Amygdala (tissue), 56 donors: Measurements from ENCODE around the gene MEGF11.

ENCODE experiments used
- DNase-seq, 56 donors: peaks; one replicate each; lab custom pipeline; 2025; lab: John Stamatoyannopoulos, UW

Gene MEGF11

GRCh38 chr15:65964792-65965433, 288.6 kb downstream of the MEGF11 start:
- DNase-seq: no peak

- DNase-seq: no peak
Observed at GRCh38 chr15:65963911-65964482, 289.6 kb downstream of the MEGF11 start.

GRCh38 chr15:65963358-65963757, 290.2 kb downstream of the MEGF11 start:
- no peak for DNase-seq

GRCh38 chr15:65962187-65962586, 291.4 kb downstream of the MEGF11 start:
- DNase-seq: no peak

- no peak for DNase-seq
Observed at GRCh38 chr15:65960586-65960985, 293.0 kb downstream of the MEGF11 start.

- peak in 5 of 56 donors; percentile 10 to 50 (median 32) for DNase-seq
Observed at GRCh38 chr15:65958835-65959234, 294.7 kb downstream of the MEGF11 start.

- no peak for DNase-seq
Observed at GRCh38 chr15:65957451-65957850, 296.1 kb downstream of the MEGF11 start.

- DNase-seq: no peak
Observed at GRCh38 chr15:65956899-65957298, 296.7 kb downstream of the MEGF11 start.

GRCh38 chr15:65956307-65956706, 297.2 kb downstream of the MEGF11 start:
- DNase-seq: no peak

- DNase-seq: peak in 1 of 56 donors; percentile 10
Observed at GRCh38 chr15:65954289-65954741, 299.2 kb downstream of the MEGF11 start.

- no peak for DNase-seq
Observed at GRCh38 chr15:65953622-65954021, 299.9 kb downstream of the MEGF11 start.

GRCh38 chr15:65952391-65953053, 301.0 kb downstream of the MEGF11 start:
- no peak for DNase-seq

- DNase-seq: no peak
Observed at GRCh38 chr15:65951007-65951406, 302.5 kb downstream of the MEGF11 start.

GRCh38 chr15:65949491-65949890, 304.1 kb downstream of the MEGF11 start:
- DNase-seq: no peak

- DNase-seq: no peak
Observed at GRCh38 chr15:65949011-65949410, 304.5 kb downstream of the MEGF11 start.

GRCh38 chr15:65948383-65948782, 305.2 kb downstream of the MEGF11 start:
- no peak for DNase-seq

GRCh38 chr15:65947041-65947440, 306.5 kb downstream of the MEGF11 start:
- no peak for DNase-seq

GRCh38 chr15:65945616-65946015, 307.9 kb downstream of the MEGF11 start:
- no peak for DNase-seq

- no peak for DNase-seq
Observed at GRCh38 chr15:65944404-65944803, 309.1 kb downstream of the MEGF11 start.

- no peak for DNase-seq
Observed at GRCh38 chr15:65942436-65942835, 311.1 kb downstream of the MEGF11 start.

GRCh38 chr15:65940618-65940909, 313.0 kb downstream of the MEGF11 start:
- DNase-seq: no peak
